ENCODE measurements around the gene DNAH7. TPM values are rescaled to one million over a fixed set of nuclear protein-coding genes. Genes with fewer than 3 reads are reported as not detected.

Gene DNAH7
- total RNA-seq, 4 donors from 2014 or later = 1.6 to 5.0 (median 3.0) TPM

DNA sequence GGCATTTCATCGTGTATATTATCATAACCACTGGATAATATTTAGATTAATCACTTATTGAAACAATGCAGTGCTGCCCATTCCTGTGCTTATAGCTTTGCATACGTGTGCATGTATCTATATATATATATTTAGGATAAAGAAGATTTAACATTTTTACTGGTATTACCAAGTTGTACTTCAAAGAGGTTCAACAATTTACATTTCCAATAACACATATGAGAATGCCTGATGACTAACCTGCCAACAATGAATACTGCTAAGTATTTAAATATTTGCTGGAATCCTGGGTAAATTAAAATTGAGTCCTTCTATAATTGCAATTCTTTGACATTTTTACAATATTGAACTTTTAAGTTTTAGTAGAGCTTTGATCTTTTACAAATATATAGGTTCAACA, 300.2 kb downstream of the DNAH7 start:
- Histone ChIP-seq H3K9me3 (peaks cover 0 to 15% (median 7%) of the 10 kb centered on the region in 4 donors), H3K27ac (no peak overlapping the region), H3K4me3 (no peak overlapping the region), H3K4me1 (no peaks in the 10 kb centered on the region), H3K27me3 (no peaks in the 10 kb centered on the region), H3K36me3 (no peaks in the 10 kb centered on the region)
- no peak for TF ChIP-seq POLR2A (IDR thresholded peaks at IDR 0.05)
- TF ChIP-seq, protein P1, sequence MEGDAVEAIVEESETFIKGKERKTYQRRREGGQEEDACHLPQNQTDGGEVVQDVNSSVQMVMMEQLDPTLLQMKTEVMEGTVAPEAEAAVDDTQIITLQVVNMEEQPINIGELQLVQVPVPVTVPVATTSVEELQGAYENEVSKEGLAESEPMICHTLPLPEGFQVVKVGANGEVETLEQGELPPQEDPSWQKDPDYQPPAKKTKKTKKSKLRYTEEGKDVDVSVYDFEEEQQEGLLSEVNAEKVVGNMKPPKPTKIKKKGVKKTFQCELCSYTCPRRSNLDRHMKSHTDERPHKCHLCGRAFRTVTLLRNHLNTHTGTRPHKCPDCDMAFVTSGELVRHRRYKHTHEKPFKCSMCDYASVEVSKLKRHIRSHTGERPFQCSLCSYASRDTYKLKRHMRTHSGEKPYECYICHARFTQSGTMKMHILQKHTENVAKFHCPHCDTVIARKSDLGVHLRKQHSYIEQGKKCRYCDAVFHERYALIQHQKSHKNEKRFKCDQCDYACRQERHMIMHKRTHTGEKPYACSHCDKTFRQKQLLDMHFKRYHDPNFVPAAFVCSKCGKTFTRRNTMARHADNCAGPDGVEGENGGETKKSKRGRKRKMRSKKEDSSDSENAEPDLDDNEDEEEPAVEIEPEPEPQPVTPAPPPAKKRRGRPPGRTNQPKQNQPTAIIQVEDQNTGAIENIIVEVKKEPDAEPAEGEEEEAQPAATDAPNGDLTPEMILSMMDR (IDR thresholded peaks at IDR 0.05) = no peak
- no peak for TF ChIP-seq EP300 (IDR thresholded peaks at IDR 0.05)
- DNase-seq (ENCODE audit: low spot score in 2 of 2) = no peak
- WGBS, 2 donors = 87 to 90% methylated on average over 2 of the region's 2 CpGs

DNA sequence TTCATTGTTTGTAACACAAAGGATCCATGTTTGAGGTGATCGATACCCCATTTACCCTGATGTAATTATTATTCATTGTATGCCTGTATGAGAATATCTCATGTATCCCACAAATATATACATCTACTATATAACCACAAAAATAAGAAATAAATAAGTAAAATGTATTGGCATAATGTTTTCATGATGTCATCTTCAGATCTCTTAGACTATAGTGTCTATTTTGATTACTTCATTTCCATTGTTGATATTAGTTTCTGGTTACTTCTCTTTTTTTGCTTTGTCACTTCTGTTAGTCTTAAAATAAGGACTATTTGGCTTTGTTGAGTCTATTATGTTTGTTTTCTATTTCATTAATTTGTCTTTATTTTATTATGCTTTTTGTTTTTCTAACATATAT, 301.9 kb downstream of the DNAH7 start:
- H3K36me3 ChIP-seq = no peaks in the 10 kb centered on the region
- H3K9me3 ChIP-seq = peaks cover 0 to 15% (median 7%) of the 10 kb centered on the region in 4 donors
- TF ChIP-seq EP300 (IDR thresholded peaks at IDR 0.05) = no peak
- TF ChIP-seq POLR2A (IDR thresholded peaks at IDR 0.05) = no peak
- TF ChIP-seq, protein P1 (IDR thresholded peaks at IDR 0.05) = no peak
- H3K4me1 ChIP-seq = no peaks in the 10 kb centered on the region
- no peak overlapping the region for H3K4me3 ChIP-seq
- no peak for DNase-seq (ENCODE audit: low spot score in 2 of 2)
- 93 to 97% methylated on average over 1 of the region's 1 CpG for WGBS, 2 donors
- H3K27me3 ChIP-seq = no peaks in the 10 kb centered on the region
- H3K27ac ChIP-seq = no peak overlapping the region

GRCh38 chr2:195763866-195764265, 304.8 kb downstream of the DNAH7 start:
- H3K27me3 ChIP-seq = no peaks in the 10 kb centered on the region
- DNase-seq (ENCODE audit: low spot score in 2 of 2) = no peak
- no peak overlapping the region for H3K4me3 ChIP-seq
- H3K9me3 ChIP-seq = peaks cover 0 to 30% (median 8%) of the 10 kb centered on the region in 4 donors
- no peak overlapping the region for H3K27ac ChIP-seq
- TF ChIP-seq EP300 (IDR thresholded peaks at IDR 0.05) = no peak
- TF ChIP-seq POLR2A (IDR thresholded peaks at IDR 0.05) = no peak
- TF ChIP-seq, protein P1 (IDR thresholded peaks at IDR 0.05) = no peak
- H3K4me1 ChIP-seq = no peaks in the 10 kb centered on the region
- H3K36me3 ChIP-seq = no peaks in the 10 kb centered on the region

- no peak for TF ChIP-seq POLR2A (IDR thresholded peaks at IDR 0.05)
- TF ChIP-seq, protein P1 (IDR thresholded peaks at IDR 0.05) = no peak
- TF ChIP-seq EP300 (IDR thresholded peaks at IDR 0.05) = no peak
- WGBS, 2 donors = 81 to 100% methylated on average over 1 of the region's 1 CpG
- H3K36me3 ChIP-seq = no peaks in the 10 kb centered on the region
Measured at GRCh38 chr2:195759877-195760276, 308.8 kb downstream of the DNAH7 start.

GRCh38 chr2:195758846-195759245, 309.8 kb downstream of the DNAH7 start:
- TF ChIP-seq EP300 (IDR thresholded peaks at IDR 0.05) (no peak), POLR2A (IDR thresholded peaks at IDR 0.05) (no peak)
- TF ChIP-seq, protein P1 (IDR thresholded peaks at IDR 0.05) = no peak
- Histone ChIP-seq H3K27ac (no peak overlapping the region), H3K36me3 (no peaks in the 10 kb centered on the region), H3K4me1 (no peaks in the 10 kb centered on the region), H3K9me3 (peaks cover 0 to 17% (median 0%) of the 10 kb centered on the region in 4 donors), H3K4me3 (no peak overlapping the region), H3K27me3 (no peaks in the 10 kb centered on the region)
- WGBS, 2 donors = 90 to 93% methylated on average over 3 of the region's 3 CpGs
- no peak for DNase-seq (ENCODE audit: low spot score in 2 of 2)

More at GRCh38 chr2:195759877-195760276, 308.8 kb downstream of the DNAH7 start:
- peaks cover 0 to 24% (median 2%) of the 10 kb centered on the region in 4 donors for H3K9me3 ChIP-seq
- no peak overlapping the region for H3K27ac ChIP-seq
- no peak overlapping the region for H3K4me3 ChIP-seq
- no peaks in the 10 kb centered on the region for H3K27me3 ChIP-seq
- no peak for DNase-seq (ENCODE audit: low spot score in 2 of 2)
- no peaks in the 10 kb centered on the region for H3K4me1 ChIP-seq

Measured in tibial nerve (tissue), 4 donors.